H1 (cell line): ENCODE data around the gene F7. TPM values are rescaled to one million over a fixed set of nuclear protein-coding genes. Genes with fewer than 3 reads are reported as not detected.
A peak's percentile ranks its signal among the peaks of the same experiment; 100 is the strongest.

ENCODE experiments used
- CTCF ChIA-PET: fragments of 300-600 bp; sonication (Branson Sonifier 250); formaldehyde crosslinking; loops from one replicate; lab custom pipeline; 2021; ENCODE audit not compliant: partially characterized antibody; lab: Charles Lee
- POLR2A ChIA-PET: fragments of 300-600 bp; sonication (Branson Sonifier 250); formaldehyde crosslinking; loops from one replicate; lab custom pipeline; 2021; ENCODE audit warnings: inconsistent platforms; ENCODE audit not compliant: partially characterized antibody; lab: Charles Lee
- DNase-seq, 2 experiments: peaks; one replicate each; pipeline versions ENCODE4 v3.0.0 to v3.0.0-alpha.2; 2010 to 2022; ENCODE audit warnings: low spot score in 2 of 2, low read depth in 1 of 2, mixed read lengths in 1 of 2
- FAIRE-seq: peaks from 2 replicates; lab custom pipeline; 2011; peaks lifted over from hg19 to GRCh38; lab: Jason Lieb, UNC
- H2AFZ ChIP-seq: 2 replicates; pipeline ENCODE4 v1.8.1; 2012; ENCODE audit warnings: low read length, inconsistent platforms
- H2AK5ac ChIP-seq: 2 replicates; pipeline ENCODE4 v1.6.1; 2013; ENCODE audit warnings: low read depth, low read length
- H2BK120ac ChIP-seq: replicated peaks from 2 replicates; pipeline ENCODE3; 2013; ENCODE audit warnings: low read depth, low read length, inconsistent platforms
- H2BK12ac ChIP-seq: 2 replicates; pipeline ENCODE4 v1.6.1; 2013; ENCODE audit warnings: low read depth, low read length
- H2BK15ac ChIP-seq: 2 replicates; pipeline ENCODE4 v1.6.1; 2013; ENCODE audit warnings: low read length
- H2BK20ac ChIP-seq: 2 replicates; pipeline ENCODE4 v1.6.1; 2013; ENCODE audit warnings: low read length
- H2BK5ac ChIP-seq: 2 replicates; pipeline ENCODE4 v1.6.1; 2013; ENCODE audit warnings: low read depth, low read length
- H3K14ac ChIP-seq: 2 replicates; pipeline ENCODE4 v1.6.1; 2013; ENCODE audit warnings: inconsistent platforms; ENCODE audit not compliant: insufficient read length
- H3K18ac ChIP-seq: 2 replicates; pipeline ENCODE4 v1.6.1; 2013; ENCODE audit warnings: low read length; ENCODE audit errors: extremely low read depth
- H3K23ac ChIP-seq: 2 replicates; pipeline ENCODE4 v1.6.1; 2013; ENCODE audit warnings: inconsistent platforms; ENCODE audit not compliant: insufficient read length
- H3K23me2 ChIP-seq: 2 replicates; pipeline ENCODE4 v1.6.1; 2013; ENCODE audit warnings: low read depth, low read length
- H3K27ac ChIP-seq: 2 replicates; pipeline ENCODE4 v1.6.1; 2011; ENCODE audit warnings: low read depth, low read length, inconsistent platforms
- H3K27me3 ChIP-seq, 4 experiments: replicated peaks in 1 of 4; 1 replicate in 1 of 4; 2 replicates in 3 of 4; pipeline versions ENCODE4 v1.6.1 to v1.8.1; 2011 to 2013; ENCODE audit warnings: low read length in 3 of 4, mild to moderate bottlenecking in 3 of 4, inconsistent platforms in 2 of 4, mixed read lengths in 2 of 4, moderate library complexity in 1 of 4; ENCODE audit not compliant: control insufficient read depth in 3 of 4, insufficient read depth in 3 of 4; ENCODE audit errors: extremely low read depth in 1 of 4
- H3K36me3 ChIP-seq, 4 experiments: 2 replicates each; pipeline versions ENCODE4 v1.6.1 to v1.8.1; 2011 to 2013; ENCODE audit warnings: mild to moderate bottlenecking in 4 of 4, low read length in 3 of 4, moderate library complexity in 2 of 4, control low read depth in 1 of 4, inconsistent platforms in 1 of 4; ENCODE audit not compliant: insufficient read depth in 4 of 4, control insufficient read depth in 2 of 4
- H3K4ac ChIP-seq: replicated peaks from 2 replicates; pipeline ENCODE3; 2013; ENCODE audit warnings: low read length, low read depth, mixed read lengths, inconsistent platforms; ENCODE audit not compliant: insufficient read length
- H3K4me1 ChIP-seq, 4 experiments: replicated peaks in 1 of 4; 1 replicate in 1 of 4; 2 replicates in 3 of 4; pipeline versions ENCODE4 v1.6.1 to v1.8.1; 2011 to 2013; ENCODE audit warnings: low read length in 3 of 4, inconsistent platforms in 2 of 4, mixed read lengths in 1 of 4; ENCODE audit not compliant: insufficient read depth in 4 of 4, control insufficient read depth in 3 of 4
- H3K4me2 ChIP-seq, 2 experiments: 2 replicates each; pipeline versions ENCODE4 v1.6.1 to v1.8.1; 2011 to 2013; ENCODE audit warnings: low read depth in 2 of 2, low read length in 2 of 2, control low read depth in 1 of 2, inconsistent platforms in 1 of 2, mild to moderate bottlenecking in 1 of 2; ENCODE audit not compliant: insufficient read depth in 1 of 2
- H3K4me3 ChIP-seq, 4 experiments: fragments of 200-600, 300-600 bp in 1 of 4; sonication (generic), shearing (Covaris generic), sonication (Bioruptor Twin) in 1 of 4; 2 replicates each; pipeline versions ENCODE4 v1.5.1 to v1.8.1; 2011 to 2016; ENCODE audit warnings: low read length in 4 of 4, low read depth in 3 of 4, control low read depth in 2 of 4, inconsistent platforms in 2 of 4, mild to moderate bottlenecking in 2 of 4, mixed read lengths in 1 of 4, moderate library complexity in 1 of 4; ENCODE audit not compliant: insufficient read depth in 2 of 4; ENCODE audit errors: extremely low read depth in 1 of 4
- H3K56ac ChIP-seq: replicated peaks from 2 replicates; pipeline ENCODE3; 2013; ENCODE audit warnings: low read depth, mild to moderate bottlenecking, mixed read lengths, low read length, inconsistent platforms; ENCODE audit not compliant: insufficient read length
- H3K79me1 ChIP-seq: 2 replicates; pipeline ENCODE4 v1.6.1; 2013; ENCODE audit warnings: low read depth, low read length, control low read depth
- H3K79me2 ChIP-seq, 2 experiments: 2 replicates each; pipeline versions ENCODE4 v1.6.1 to v1.8.1; 2012 to 2013; ENCODE audit warnings: low read length in 2 of 2, mild to moderate bottlenecking in 2 of 2, inconsistent platforms in 1 of 2; ENCODE audit not compliant: insufficient read depth in 2 of 2, control insufficient read depth in 1 of 2
- H3K9ac ChIP-seq, 4 experiments: replicated peaks in 1 of 4; 1 replicate in 1 of 4; 2 replicates in 3 of 4; pipeline versions ENCODE4 v1.6.1 to v1.8.1; 2011 to 2013; ENCODE audit warnings: low read depth in 3 of 4, low read length in 3 of 4, control low read depth in 2 of 4, mild to moderate bottlenecking in 2 of 4, moderate library complexity in 2 of 4, inconsistent platforms in 1 of 4; ENCODE audit errors: extremely low read depth in 1 of 4
- H3K9me3 ChIP-seq, 2 experiments: 2 replicates each; pipeline versions ENCODE4 v1.6.1 to v1.8.1; 2012 to 2013; ENCODE audit warnings: mild to moderate bottlenecking in 2 of 2, moderate library complexity in 2 of 2, control low read depth in 1 of 2, inconsistent platforms in 1 of 2, low read depth in 1 of 2, low read length in 1 of 2, mixed read lengths in 1 of 2; ENCODE audit not compliant: insufficient read depth in 2 of 2
- H4K20me1 ChIP-seq, 2 experiments: replicated peaks in 1 of 2; 2 replicates each; pipeline versions ENCODE3 to v1.8.1; 2011 to 2013; ENCODE audit warnings: inconsistent platforms in 2 of 2, low read length in 2 of 2, mild to moderate bottlenecking in 1 of 2; ENCODE audit not compliant: insufficient read depth in 2 of 2, control insufficient read depth in 1 of 2
- H4K5ac ChIP-seq: 2 replicates; pipeline ENCODE4 v1.6.1; 2013; ENCODE audit warnings: low read length, low read depth, mixed read lengths, inconsistent platforms; ENCODE audit not compliant: insufficient read length
- H4K8ac ChIP-seq: 2 replicates; pipeline ENCODE4 v1.8.0; 2013; ENCODE audit warnings: mild to moderate bottlenecking, moderate library complexity, low read length, inconsistent platforms; ENCODE audit not compliant: insufficient read depth; ENCODE audit errors: extremely low read depth
- H4K91ac ChIP-seq: replicated peaks from 2 replicates; pipeline ENCODE3; 2013; ENCODE audit warnings: low read length, mixed read lengths, inconsistent platforms; ENCODE audit not compliant: insufficient read length
- CEBPB ChIP-seq: IDR thresholded peaks from 2 replicates; pipeline ENCODE4 v1.6.1; 2012; ENCODE audit warnings: low read depth, low read length
- CHD2 ChIP-seq: IDR thresholded peaks from 2 replicates; pipeline ENCODE4 v1.6.1; 2012; ENCODE audit warnings: low read length, improper control_type of control experiment
- SIRT6 ChIP-seq: IDR thresholded peaks from one replicate; pipeline ENCODE4 v1.7.1; 2012; ENCODE audit warnings: low read length, inconsistent platforms
- TAF1 ChIP-seq: IDR thresholded peaks from 2 replicates; pipeline ENCODE4 v1.6.1; 2011; ENCODE audit warnings: mild to moderate bottlenecking, low read depth, low read length
- WGBS, 2 experiments: shearing (Covaris generic) in 1 of 2; methylation state at CpG; one replicate each; pipeline versions ENCODE4 v1.1.6 to v1.1.7; 2013 to 2015; ENCODE audit warnings: low lambda C conversion rate in 2 of 2, mixed read lengths in 2 of 2, inconsistent platforms in 1 of 2, low coverage in 1 of 2, missing lambda C conversion rate in 1 of 2; ENCODE audit not compliant: insufficient replicate concordance in 2 of 2, insufficient coverage in 1 of 2, insufficient read length in 1 of 2; ENCODE audit errors: extremely low coverage in 1 of 2, missing lambda C conversion rate in 1 of 2; 5-methylcytosine and 5-hydroxymethylcytosine counted together
- polyA plus RNA-seq, 7 experiments: library from polyadenylated mRNA; depleted of rRNA in 3 of 7; stranded (reverse) in 5 of 7; unstranded in 2 of 7; fragments of >200 nt in 5 of 7; fragments of 200-250 nt in 2 of 7; gene quantifications; 1 replicate in 5 of 7; 2 replicates in 1 of 7; 4 replicates in 1 of 7; pipeline versions ENCODE4 v1.2.1 to v1.2.3, GENCODE V29; 2011 to 2013; ENCODE audit warnings: missing spikeins in 2 of 7, mixed read lengths in 2 of 7
- total RNA-seq: library from RNA; stranded (reverse); fragmentation: NEBNext Ultra II Directional; extraction: Animal tissue kit (Norgen Biotek cat#: 25700); gene quantifications from 2 replicates; pipeline ENCODE4 v1.2.1, GENCODE V29; 2021
- TF ChIP-seq, protein P1 (sequence below): IDR thresholded peaks from 2 replicates; pipeline ENCODE4 v1.6.1; 2012; ENCODE audit warnings: inconsistent platforms

F7 gene
- total and polyA plus RNA-seq, 2 of the 8 experiments (the other 6 are each of a cell fraction or from before 2014, with no cell fraction given) = 0.43 to 0.98 TPM

- H2AK5ac ChIP-seq = no peak overlapping the region
- ChIA-PET POLR2A (interaction anchor here (1.6 kb wide), 1 partner anchor 53 kb away, joined by 7 read pairs; the partner anchor contains the start of genes CUL4A and PCID2), CTCF (interaction anchor here (0.5 to 1.6 kb wide), 6 partner anchors 13 to 187 kb away, joined by 3 read pairs; no protein-coding TSS in a partner anchor)
- H3K18ac ChIP-seq = no peak overlapping the region
- no peak overlapping the region for H3K56ac ChIP-seq
- no peak overlapping the region for H3K4me3 ChIP-seq
- no peak overlapping the region for H4K8ac ChIP-seq
- FAIRE-seq (no peak), DNase-seq (peak in 1 of 2 experiments; percentile 30)
- no peak overlapping the region for H4K91ac ChIP-seq
- no peak overlapping the region for H2BK120ac ChIP-seq
- no peak overlapping the region for H2BK12ac ChIP-seq
- H2BK5ac ChIP-seq = no peak overlapping the region
- H3K9ac ChIP-seq = no peak overlapping the region
- no peaks in the 10 kb centered on the region for H4K20me1 ChIP-seq
- no peak overlapping the region for H2AFZ ChIP-seq
- H3K23ac ChIP-seq = no peak overlapping the region
- no peaks in the 10 kb centered on the region for H3K36me3 ChIP-seq
- no peaks in the 10 kb centered on the region for H3K79me1 ChIP-seq
- H3K27me3 ChIP-seq = peaks cover 7 to 22% (median 20%) of the 10 kb centered on the region in 4 experiments; a peak in 6 of 7 replicates
- no peak overlapping the region for H4K5ac ChIP-seq
- H3K27ac ChIP-seq = no peak overlapping the region
- H3K23me2 ChIP-seq = peaks cover 10% of the 10 kb centered on the region
- H3K79me2 ChIP-seq = no peaks in the 10 kb centered on the region
- H3K4me1 ChIP-seq = peaks cover 0 to 24% (median 12%) of the 10 kb centered on the region in 4 experiments; a peak in 6 of 7 replicates
- no peak overlapping the region for H3K4ac ChIP-seq
- no peaks in the 10 kb centered on the region for H3K9me3 ChIP-seq
- H3K4me2 ChIP-seq = no peak overlapping the region
- no peak overlapping the region for H3K14ac ChIP-seq
- 91% methylated on average over 9 of the region's 9 CpGs; no CpG with 5 or more reads in 1 of the 2 experiments for WGBS, 2 experiments
- no peak overlapping the region for H2BK15ac ChIP-seq
- H2BK20ac ChIP-seq = no peak overlapping the region
- TF ChIP-seq TAF1 (no peak), CHD2 (no peak), CEBPB (no peak), SIRT6 (no peak)
- TF ChIP-seq, protein P1, sequence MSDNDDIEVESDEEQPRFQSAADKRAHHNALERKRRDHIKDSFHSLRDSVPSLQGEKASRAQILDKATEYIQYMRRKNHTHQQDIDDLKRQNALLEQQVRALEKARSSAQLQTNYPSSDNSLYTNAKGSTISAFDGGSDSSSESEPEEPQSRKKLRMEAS = no peak
Measured at GRCh38 chr13:113155982-113156655, 50.5 kb downstream of the F7 start.
